Activated CD8-positive, alpha-beta memory T cell treated with anti-CD3 and anti-CD28 coated beads, Interleukin-2, amount 10 ng/mL, durations not matched to agents 7 days and 5 days (primary cell): ENCODE results near the gene COL13A1. TPM values are rescaled to one million over a fixed set of nuclear protein-coding genes. Genes with fewer than 3 reads are reported as not detected.
A peak's percentile ranks its signal among the peaks of the same experiment; 100 is the strongest.

Experiments used
- ATAC-seq: fragments of 150-1000 bp; cut with Tn5 transposase; one replicate; pipeline ENCODE4 v1.10.0; 2021; ENCODE audit warnings: moderate library complexity
- CTCF ChIA-PET: fragments of 350-600 bp; sonication (Branson Sonifier 250); formaldehyde crosslinking; loops from one replicate; lab custom pipeline; 2021; ENCODE audit warnings: antibody characterized with exemption; lab: Charles Lee
- DNase-seq: peaks from one replicate; pipeline ENCODE4 v3.0.0-alpha.2; 2020
- H3K27ac Mint-ChIP-seq: one replicate; pipeline ENCODE4 v1.8.0; 2021; ENCODE audit warnings: mild to moderate bottlenecking, mixed read lengths
- H3K27me3 Mint-ChIP-seq: one replicate; pipeline ENCODE4 v1.8.0; 2021; ENCODE audit warnings: mixed read lengths
- H3K36me3 Mint-ChIP-seq: one replicate; pipeline ENCODE4 v1.8.0; 2021; ENCODE audit warnings: mild to moderate bottlenecking, mixed read lengths
- H3K4me1 Mint-ChIP-seq: one replicate; pipeline ENCODE4 v1.8.0; 2021; ENCODE audit warnings: mixed read lengths
- H3K4me3 Mint-ChIP-seq: one replicate; pipeline ENCODE4 v1.8.0; 2021; ENCODE audit warnings: mild to moderate bottlenecking, moderate library complexity, mixed read lengths
- H3K9me3 Mint-ChIP-seq: one replicate; pipeline ENCODE4 v1.8.0; 2022; ENCODE audit warnings: low read depth, mixed read lengths
- total RNA-seq, 2 experiments: library from RNA; stranded (reverse); gene quantifications; one replicate each; pipeline ENCODE4 v1.2.3, GENCODE V29; 2021

COL13A1 gene
- total RNA-seq, 2 experiments from 2014 or later = not detected

DNA sequence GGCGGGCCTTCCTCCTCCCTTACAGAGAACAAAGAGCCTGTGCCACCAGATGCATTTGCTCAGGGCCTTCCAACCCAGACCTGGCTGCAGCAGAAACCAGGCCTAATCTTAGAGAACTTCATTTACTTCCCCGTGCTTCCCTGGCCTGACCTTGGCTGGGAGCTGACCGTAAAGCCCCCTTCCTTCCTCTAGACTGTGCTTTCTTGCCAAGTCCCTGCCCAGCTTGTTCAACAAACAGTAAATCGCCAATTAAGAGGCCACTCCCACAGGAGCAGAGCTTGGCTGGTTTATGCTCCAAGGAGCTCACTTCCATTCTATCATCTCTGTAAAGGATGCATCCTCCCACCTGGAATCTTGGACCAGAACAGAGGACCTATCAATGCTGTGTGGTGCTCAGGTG, 110.9 kb downstream of the COL13A1 start:
- CTCF ChIA-PET = no interaction called here
- H3K27me3 Mint-ChIP-seq = peaks cover 13% of the 10 kb centered on the region
- DNase-seq (no peak), ATAC-seq (no peak)
- H3K4me1 Mint-ChIP-seq = no peaks in the 10 kb centered on the region
- no peaks in the 10 kb centered on the region for H3K36me3 Mint-ChIP-seq
- H3K27ac Mint-ChIP-seq = no peak overlapping the region
- H3K4me3 Mint-ChIP-seq = no peak overlapping the region
- no peaks in the 10 kb centered on the region for H3K9me3 Mint-ChIP-seq

- Mint-ChIP-seq H3K9me3 (no peaks in the 10 kb centered on the region), H3K4me1 (no peaks in the 10 kb centered on the region), H3K27me3 (peaks cover 13% of the 10 kb centered on the region), H3K4me3 (no peak overlapping the region), H3K36me3 (no peaks in the 10 kb centered on the region), H3K27ac (no peak overlapping the region)
- no peak for ATAC-seq
- CTCF ChIA-PET = interaction anchor here (0.6 to 2.9 kb wide), 26 partner anchors 9 to 398 kb away, joined by 3 to 20 read pairs (median 3); no protein-coding TSS in a partner anchor
- DNase-seq = no peak
Observed at GRCh38 chr10:69913606-69914382, 112.1 kb downstream of the COL13A1 start.

DNA sequence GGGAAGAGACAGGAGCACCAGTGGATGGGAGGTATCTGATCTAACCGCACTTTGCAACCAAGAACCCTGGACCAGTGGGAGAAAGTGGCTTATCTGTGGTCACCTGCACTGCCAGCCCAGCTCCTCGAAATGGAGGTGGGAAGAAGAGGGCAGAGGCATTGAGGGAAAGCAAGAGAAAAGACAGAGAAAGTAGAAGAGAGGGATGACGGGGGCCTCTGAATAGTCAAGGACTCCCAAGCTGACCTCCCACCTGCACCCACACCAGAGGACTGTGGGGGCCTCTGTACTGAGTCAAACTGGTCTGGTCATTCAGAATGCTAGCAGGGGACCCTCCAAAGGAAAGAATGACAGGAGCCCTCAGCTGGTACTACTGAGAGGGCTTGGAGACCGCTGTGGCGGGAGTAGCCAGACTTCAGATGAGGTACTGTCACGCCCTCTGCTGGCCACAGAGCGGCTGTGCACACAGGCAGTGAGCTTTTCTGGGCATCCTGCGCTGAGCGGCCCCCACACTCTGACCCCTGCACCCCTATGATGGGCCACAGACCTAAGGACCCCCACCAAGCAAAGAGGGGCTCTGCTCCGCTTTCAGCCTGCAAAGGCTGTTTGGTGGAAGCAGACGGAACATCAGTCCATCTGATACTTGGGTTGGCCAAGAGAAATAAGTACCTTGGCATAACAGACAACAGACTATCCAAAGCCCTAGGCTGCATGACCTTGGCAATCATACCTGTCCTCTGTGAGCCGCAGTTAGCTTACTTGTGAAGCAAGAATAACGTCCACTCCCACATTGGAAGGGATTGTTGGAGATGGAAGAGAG, 112.9 kb downstream of the COL13A1 start:
- peaks cover 9% of the 10 kb centered on the region for H3K27me3 Mint-ChIP-seq
- H3K27ac Mint-ChIP-seq = no peak overlapping the region
- no peaks in the 10 kb centered on the region for H3K4me1 Mint-ChIP-seq
- DNase-seq = peak; percentile 72
- no peaks in the 10 kb centered on the region for H3K36me3 Mint-ChIP-seq
- H3K9me3 Mint-ChIP-seq = no peaks in the 10 kb centered on the region
- ATAC-seq = peak; percentile 85
- CTCF ChIA-PET = interaction anchor here (0.6 to 2.9 kb wide), 30 partner anchors 9 to 399 kb away, joined by 3 to 20 read pairs (median 3); no protein-coding TSS in a partner anchor
- H3K4me3 Mint-ChIP-seq = no peak overlapping the region

GRCh38 chr10:69915215-69915560, 113.5 kb downstream of the COL13A1 start:
- Mint-ChIP-seq H3K27ac (no peak overlapping the region), H3K27me3 (peaks cover 15% of the 10 kb centered on the region), H3K36me3 (no peaks in the 10 kb centered on the region), H3K9me3 (no peaks in the 10 kb centered on the region), H3K4me3 (no peak overlapping the region), H3K4me1 (no peaks in the 10 kb centered on the region)
- ATAC-seq (no peak), DNase-seq (no peak)
- CTCF ChIA-PET = interaction anchor here (0.6 to 2.9 kb wide), 26 partner anchors 9 to 400 kb away, joined by 3 to 20 read pairs (median 3); no protein-coding TSS in a partner anchor

GRCh38 chr10:69916118-69916517, 114.4 kb downstream of the COL13A1 start:
- H3K9me3 Mint-ChIP-seq = no peaks in the 10 kb centered on the region
- H3K36me3 Mint-ChIP-seq = no peaks in the 10 kb centered on the region
- peaks cover 18% of the 10 kb centered on the region for H3K27me3 Mint-ChIP-seq
- no peaks in the 10 kb centered on the region for H3K4me1 Mint-ChIP-seq
- CTCF ChIA-PET = interaction anchor here (1.4 to 2.9 kb wide), 3 partner anchors 8 to 117 kb away, joined by 3 to 20 read pairs (median 12); no protein-coding TSS in a partner anchor
- H3K27ac Mint-ChIP-seq = no peak overlapping the region
- DNase-seq (no peak), ATAC-seq (no peak)
- H3K4me3 Mint-ChIP-seq = no peak overlapping the region

GRCh38 chr10:69918036-69918435, 116.3 kb downstream of the COL13A1 start:
- CTCF ChIA-PET = interaction anchor here (2.3 kb wide), 1 partner anchor 41 kb away, joined by 12 read pairs; no protein-coding TSS in a partner anchor
- Mint-ChIP-seq H3K27me3 (peaks cover 18% of the 10 kb centered on the region), H3K4me1 (no peaks in the 10 kb centered on the region), H3K36me3 (no peaks in the 10 kb centered on the region), H3K27ac (no peak overlapping the region), H3K4me3 (no peak overlapping the region), H3K9me3 (no peaks in the 10 kb centered on the region)
- ATAC-seq (no peak), DNase-seq (no peak)

DNA sequence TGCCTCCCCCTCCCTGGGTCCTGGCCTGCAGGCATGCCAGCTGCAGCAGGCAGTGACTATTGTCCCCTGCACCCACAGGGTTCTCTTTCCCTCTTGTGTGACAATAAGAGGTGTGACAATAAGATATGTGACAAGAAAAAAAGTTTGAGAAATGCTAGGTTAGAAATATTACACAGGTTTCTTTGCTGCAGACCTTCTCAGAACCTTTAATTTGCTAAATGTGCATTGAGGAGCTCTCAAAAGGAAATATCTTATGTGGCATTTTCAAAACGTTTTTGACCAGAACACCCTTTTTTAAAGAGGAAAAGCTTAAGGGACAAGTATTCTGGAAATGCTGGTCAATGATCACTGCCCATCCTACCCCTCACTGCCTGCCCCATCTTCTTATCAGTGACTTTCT, 117.5 kb downstream of the COL13A1 start:
- H3K9me3 Mint-ChIP-seq = no peaks in the 10 kb centered on the region
- no peak for DNase-seq
- H3K4me1 Mint-ChIP-seq = no peaks in the 10 kb centered on the region
- no peaks in the 10 kb centered on the region for H3K36me3 Mint-ChIP-seq
- no peak overlapping the region for H3K4me3 Mint-ChIP-seq
- no peak overlapping the region for H3K27ac Mint-ChIP-seq
- ATAC-seq = no peak
- H3K27me3 Mint-ChIP-seq = peaks cover 18% of the 10 kb centered on the region
- CTCF ChIA-PET = no interaction called here

GRCh38 chr10:69925111-69925510, 123.4 kb downstream of the COL13A1 start:
- Mint-ChIP-seq H3K4me3 (no peak overlapping the region), H3K4me1 (no peaks in the 10 kb centered on the region), H3K36me3 (no peaks in the 10 kb centered on the region), H3K9me3 (no peaks in the 10 kb centered on the region), H3K27me3 (peaks cover 19% of the 10 kb centered on the region), H3K27ac (no peak overlapping the region)
- CTCF ChIA-PET = interaction anchor here (2.1 to 4.7 kb wide), 2 partner anchors 10 to 33 kb away, joined by 4 to 20 read pairs; no protein-coding TSS in a partner anchor
- DNase-seq = no peak
- no peak for ATAC-seq

DNA sequence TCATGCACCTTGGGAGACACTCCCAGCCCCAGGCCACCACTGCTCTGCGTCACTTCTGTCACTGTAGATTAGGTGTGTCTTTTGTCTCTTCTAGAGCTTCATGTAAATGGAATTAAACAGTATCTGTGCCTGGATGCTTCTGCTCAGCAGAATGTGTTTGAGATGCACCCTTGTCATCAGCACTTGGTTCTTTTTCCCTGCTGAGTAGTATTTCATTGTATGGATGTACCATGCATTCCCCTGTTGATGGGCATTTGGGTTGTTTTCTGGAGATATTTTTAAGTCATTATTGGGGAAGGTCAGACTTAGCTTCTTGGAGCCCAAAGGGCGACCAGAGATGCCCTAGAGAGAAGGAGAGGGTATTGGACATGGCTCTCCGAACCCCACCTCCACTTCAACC, 126.6 kb downstream of the COL13A1 start:
- CTCF ChIA-PET = interaction anchor here (1.1 to 1.8 kb wide), 2 partner anchors 14 to 18 kb away, joined by 5 to 8 read pairs; no protein-coding TSS in a partner anchor
- Mint-ChIP-seq H3K4me3 (no peak overlapping the region), H3K36me3 (no peaks in the 10 kb centered on the region), H3K4me1 (no peaks in the 10 kb centered on the region), H3K9me3 (no peaks in the 10 kb centered on the region), H3K27me3 (peaks cover 17% of the 10 kb centered on the region), H3K27ac (no peak overlapping the region)
- no peak for ATAC-seq
- DNase-seq = no peak

- ATAC-seq = no peak
- peaks cover 17% of the 10 kb centered on the region for H3K27me3 Mint-ChIP-seq
- H3K27ac Mint-ChIP-seq = no peak overlapping the region
- no peaks in the 10 kb centered on the region for H3K36me3 Mint-ChIP-seq
- no peaks in the 10 kb centered on the region for H3K9me3 Mint-ChIP-seq
- no peak for DNase-seq
- no peaks in the 10 kb centered on the region for H3K4me1 Mint-ChIP-seq
- no peak overlapping the region for H3K4me3 Mint-ChIP-seq
- CTCF ChIA-PET = no interaction called here
Observed at GRCh38 chr10:69929575-69929974, 127.9 kb downstream of the COL13A1 start.

GRCh38 chr10:69934768-69935167, 133.1 kb downstream of the COL13A1 start:
- CTCF ChIA-PET = interaction anchor here (0.9 to 1.5 kb wide), 3 partner anchors 14 to 60 kb away, joined by 3 to 4 read pairs (median 3); no protein-coding TSS in a partner anchor
- no peak for ATAC-seq
- Mint-ChIP-seq H3K4me1 (no peaks in the 10 kb centered on the region), H3K27ac (no peak overlapping the region), H3K36me3 (no peaks in the 10 kb centered on the region), H3K4me3 (no peak overlapping the region), H3K9me3 (no peaks in the 10 kb centered on the region), H3K27me3 (peaks cover 7% of the 10 kb centered on the region)
- DNase-seq = no peak

- peak; percentile 68 for ATAC-seq
- no peaks in the 10 kb centered on the region for H3K9me3 Mint-ChIP-seq
- H3K27me3 Mint-ChIP-seq = peaks cover 5% of the 10 kb centered on the region
- no peak for DNase-seq
- no peak overlapping the region for H3K27ac Mint-ChIP-seq
- CTCF ChIA-PET = no interaction called here
- H3K4me3 Mint-ChIP-seq = no peak overlapping the region
- no peaks in the 10 kb centered on the region for H3K36me3 Mint-ChIP-seq
- H3K4me1 Mint-ChIP-seq = no peaks in the 10 kb centered on the region
Observed at GRCh38 chr10:69936091-69936490, 134.4 kb downstream of the COL13A1 start.

DNA sequence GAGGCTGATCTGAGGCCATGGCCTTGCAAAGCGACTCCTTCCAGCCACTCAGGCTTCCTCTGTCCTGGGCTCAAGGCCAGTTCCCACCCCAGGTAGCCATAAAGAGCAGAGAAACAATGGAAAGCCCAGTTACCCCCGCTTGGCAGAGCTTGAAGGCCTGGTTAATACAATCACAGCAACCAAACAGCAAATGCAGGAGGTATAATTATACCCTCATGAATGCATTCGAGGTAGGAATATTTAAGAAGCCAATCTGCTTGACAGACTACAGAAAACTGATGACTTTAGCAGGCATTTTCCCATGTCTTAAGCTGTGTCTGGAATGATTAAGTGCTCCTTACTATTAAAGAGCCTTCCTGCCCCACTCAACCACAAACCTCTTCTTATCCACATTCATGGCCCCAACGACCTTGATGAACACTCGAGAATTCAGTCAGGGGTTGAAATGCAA, 136.9 kb downstream of the COL13A1 start:
- H3K27me3 Mint-ChIP-seq = peaks cover 2% of the 10 kb centered on the region
- no peaks in the 10 kb centered on the region for H3K4me1 Mint-ChIP-seq
- H3K4me3 Mint-ChIP-seq = no peak overlapping the region
- H3K36me3 Mint-ChIP-seq = no peaks in the 10 kb centered on the region
- no peak overlapping the region for H3K27ac Mint-ChIP-seq
- CTCF ChIA-PET = interaction anchor here (1.0 kb wide), 1 partner anchor 20 kb away, joined by 3 read pairs; no protein-coding TSS in a partner anchor
- ATAC-seq = no peak
- no peaks in the 10 kb centered on the region for H3K9me3 Mint-ChIP-seq
- no peak for DNase-seq
